Keratinocyte (primary cell): ENCODE data around the gene UBFD1. TPM values are rescaled to one million over a fixed set of nuclear protein-coding genes. Genes with fewer than 3 reads are reported as not detected.
"Not testable (repeated sequence)": the region's sequence is repeated elsewhere in the genome, so short reads cannot be mapped to it uniquely, and the experiment has no call there.

Experiments
- DNase-seq: peaks from one replicate; pipeline ENCODE4 v3.0.0-alpha.2; 2011; ENCODE audit warnings: low read depth, missing footprints, low spot score
- FAIRE-seq: peaks from 2 replicates; lab custom pipeline; 2011; peaks lifted over from hg19 to GRCh38; lab: Jason Lieb, UNC
- H2AFZ ChIP-seq: 2 replicates; pipeline ENCODE4 v1.6.0; 2012; ENCODE audit warnings: low read length, control low read depth, inconsistent platforms; ENCODE audit not compliant: control insufficient read depth
- H3K27ac ChIP-seq: 2 replicates; pipeline ENCODE4 v1.5.1; 2011; ENCODE audit warnings: low read length; ENCODE audit not compliant: control insufficient read depth, insufficient read depth
- H3K27me3 ChIP-seq: 3 replicates; pipeline ENCODE4 v1.6.0; 2011; ENCODE audit warnings: low read length; ENCODE audit not compliant: control insufficient read depth, insufficient read depth; ENCODE audit errors: extremely low read depth
- H3K36me3 ChIP-seq, 2 experiments: 2 replicates in 1 of 2; 3 replicates in 1 of 2; pipeline ENCODE4 v1.5.1; 2011; ENCODE audit warnings: low read length in 2 of 2, mild to moderate bottlenecking in 1 of 2; ENCODE audit not compliant: control insufficient read depth in 2 of 2, insufficient read depth in 2 of 2; ENCODE audit errors: extremely low read depth in 1 of 2
- H3K4me1 ChIP-seq: 3 replicates; pipeline ENCODE4 v1.5.1; 2011; ENCODE audit warnings: low read length; ENCODE audit not compliant: control insufficient read depth, insufficient read depth; ENCODE audit errors: extremely low read depth
- H3K4me2 ChIP-seq: 3 replicates; pipeline ENCODE4 v1.6.0; 2011; ENCODE audit warnings: low read depth, low read length; ENCODE audit not compliant: control insufficient read depth, insufficient read depth; ENCODE audit errors: extremely low read depth
- H3K4me3 ChIP-seq, 3 experiments: fragments of 200-600 bp in 1 of 3; sonication (generic) in 1 of 3; 2 replicates in 2 of 3; 3 replicates in 1 of 3; pipeline ENCODE4 v1.5.1; 2011 to 2016; ENCODE audit warnings: low read length in 3 of 3, mild to moderate bottlenecking in 3 of 3, control low read depth in 2 of 3, inconsistent platforms in 1 of 3, low read depth in 1 of 3, mixed read lengths in 1 of 3, mixed run types in 1 of 3, moderate library complexity in 1 of 3; ENCODE audit not compliant: control insufficient read depth in 2 of 3, insufficient read depth in 2 of 3; ENCODE audit errors: extremely low read depth in 1 of 3
- H3K79me2 ChIP-seq: 2 replicates; pipeline ENCODE4 v1.6.0; 2012; ENCODE audit warnings: low read length; ENCODE audit not compliant: control insufficient read depth, insufficient read depth
- H3K9ac ChIP-seq: 3 replicates; pipeline ENCODE4 v1.6.0; 2011; ENCODE audit warnings: low read length; ENCODE audit not compliant: control insufficient read depth, insufficient read depth; ENCODE audit errors: extremely low read depth
- H3K9me1 ChIP-seq: 3 replicates; pipeline ENCODE4 v1.6.0; 2011; ENCODE audit warnings: low read length; ENCODE audit not compliant: control insufficient read depth, insufficient read depth; ENCODE audit errors: extremely low read depth
- H3K9me3 ChIP-seq: 2 replicates; pipeline ENCODE4 v1.5.1; 2012; ENCODE audit warnings: low read depth, low read length; ENCODE audit not compliant: control insufficient read depth
- H4K20me1 ChIP-seq: 3 replicates; pipeline ENCODE4 v1.6.0; 2011; ENCODE audit warnings: low read length; ENCODE audit not compliant: control insufficient read depth, insufficient read depth; ENCODE audit errors: extremely low read depth
- EZH2 ChIP-seq: IDR thresholded peaks from one replicate; pipeline ENCODE4 v1.6.1; 2012; ENCODE audit warnings: inconsistent platforms, mild to moderate bottlenecking, low read length, moderate library complexity
- dilution Hi-C: fragments of 300-500 bp; cut with MboI; formaldehyde crosslinking; loops from one replicate; pipeline ENCODE4 v1.7.0; 2020; ENCODE audit warnings: low sequenced_read_pairs; ENCODE audit not compliant: extremely low pct_ligation_motif_present
- polyA plus RNA-seq, 5 experiments: library from polyadenylated mRNA; depleted of rRNA in 3 of 5; stranded (reverse) in 3 of 5; stranded (forward) in 1 of 5; unstranded in 1 of 5; fragments of >200 nt; gene quantifications; 1 replicate in 1 of 5; 2 replicates in 3 of 5; 3 replicates in 1 of 5; pipeline versions ENCODE4 v1.2.1 to v1.2.3, GENCODE V29; 2011 to 2012; ENCODE audit warnings: missing spikeins in 2 of 5, low read depth in 1 of 5, low replicate concordance in 1 of 5
- TF ChIP-seq, protein P1 (sequence below), 3 experiments: IDR thresholded peaks in 1 of 3; conservative IDR thresholded peaks in 1 of 3; optimal IDR thresholded peaks in 1 of 3; 2 replicates in 2 of 3; 3 replicates in 1 of 3; pipeline versions ENCODE3 to v1.5.1; 2011; ENCODE audit warnings: low read length in 3 of 3, mild to moderate bottlenecking in 3 of 3, moderate library complexity in 2 of 3, control low read depth in 1 of 3, inconsistent platforms in 1 of 3; ENCODE audit not compliant: insufficient read depth in 2 of 3; ENCODE audit errors: extremely low read depth in 1 of 3

UBFD1 gene
- polyA plus RNA-seq, 1 donor (not counting 4 experiments of a cell fraction or from before 2014, with no cell fraction given): 36.3 TPM

DNA sequence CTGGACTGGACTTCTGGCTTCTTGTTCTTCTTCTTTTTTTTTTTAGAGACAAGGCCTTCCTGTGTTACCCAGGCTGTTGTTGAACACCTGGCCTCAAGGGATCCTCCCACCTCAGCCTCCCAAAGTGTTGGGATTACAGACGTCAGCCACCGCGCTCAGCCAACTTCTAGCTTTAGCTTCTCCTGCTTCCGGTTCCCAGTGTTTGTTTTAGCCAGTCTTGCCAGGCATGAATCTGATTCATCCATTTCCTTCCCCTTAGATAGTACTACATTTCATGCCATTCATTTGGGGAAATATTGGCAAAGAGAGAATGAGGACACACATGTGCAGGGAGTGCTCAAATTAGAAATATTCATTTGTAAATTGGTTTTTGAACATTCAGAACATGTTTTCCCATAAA lies 50.7 kb downstream of the UBFD1 start:
- H3K4me1 ChIP-seq: no peaks in the 10 kb centered on the region
- H3K79me2 ChIP-seq: no peaks in the 10 kb centered on the region
- no peak overlapping the region for H3K27ac ChIP-seq
- no peak overlapping the region for H3K9ac ChIP-seq
- no peaks in the 10 kb centered on the region for H3K9me3 ChIP-seq
- dilution Hi-C loops: no loop called here
- H4K20me1 ChIP-seq: no peaks in the 10 kb centered on the region
- no peak overlapping the region for H3K4me2 ChIP-seq
- H2AFZ ChIP-seq: no peak overlapping the region
- no peak overlapping the region for H3K4me3 ChIP-seq
- no peak for DNase-seq
- H3K36me3 ChIP-seq: peaks cover 10 to 13% of the 10 kb centered on the region in 2 experiments
- no peaks in the 10 kb centered on the region for H3K9me1 ChIP-seq
- FAIRE-seq: no peak
- TF ChIP-seq, protein P1, sequence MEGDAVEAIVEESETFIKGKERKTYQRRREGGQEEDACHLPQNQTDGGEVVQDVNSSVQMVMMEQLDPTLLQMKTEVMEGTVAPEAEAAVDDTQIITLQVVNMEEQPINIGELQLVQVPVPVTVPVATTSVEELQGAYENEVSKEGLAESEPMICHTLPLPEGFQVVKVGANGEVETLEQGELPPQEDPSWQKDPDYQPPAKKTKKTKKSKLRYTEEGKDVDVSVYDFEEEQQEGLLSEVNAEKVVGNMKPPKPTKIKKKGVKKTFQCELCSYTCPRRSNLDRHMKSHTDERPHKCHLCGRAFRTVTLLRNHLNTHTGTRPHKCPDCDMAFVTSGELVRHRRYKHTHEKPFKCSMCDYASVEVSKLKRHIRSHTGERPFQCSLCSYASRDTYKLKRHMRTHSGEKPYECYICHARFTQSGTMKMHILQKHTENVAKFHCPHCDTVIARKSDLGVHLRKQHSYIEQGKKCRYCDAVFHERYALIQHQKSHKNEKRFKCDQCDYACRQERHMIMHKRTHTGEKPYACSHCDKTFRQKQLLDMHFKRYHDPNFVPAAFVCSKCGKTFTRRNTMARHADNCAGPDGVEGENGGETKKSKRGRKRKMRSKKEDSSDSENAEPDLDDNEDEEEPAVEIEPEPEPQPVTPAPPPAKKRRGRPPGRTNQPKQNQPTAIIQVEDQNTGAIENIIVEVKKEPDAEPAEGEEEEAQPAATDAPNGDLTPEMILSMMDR (optimal IDR thresholded peaks at IDR 0.05 in 1 of 3, IDR thresholded peaks at IDR 0.05 in 1 of 3, conservative IDR thresholded peaks at IDR 0.05 in 1 of 3; ENCODE audit: extremely low read depth in 1 of 3, insufficient read depth in 2 of 3, low read length in 3 of 3): no peak
- TF ChIP-seq EZH2: no peak
- no peaks in the 10 kb centered on the region for H3K27me3 ChIP-seq

DNA sequence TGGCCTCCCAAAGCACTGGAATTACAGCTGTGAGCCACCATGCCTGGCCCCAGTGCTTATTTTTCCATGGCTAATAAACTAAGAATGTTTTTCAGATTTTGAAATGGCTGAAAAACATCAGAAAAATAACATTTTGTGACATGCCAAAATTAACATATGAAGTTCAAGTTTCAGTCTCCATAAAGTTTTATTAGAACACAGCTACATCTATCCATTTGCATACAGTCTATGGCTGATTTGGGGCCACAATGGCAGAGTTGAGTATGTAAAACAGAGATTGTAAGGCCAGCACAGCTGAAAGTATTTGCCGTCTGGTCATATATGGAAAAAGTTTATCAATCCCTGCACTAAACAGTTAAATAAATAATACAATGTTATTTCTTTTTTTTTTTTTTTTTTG lies 52.4 kb downstream of the UBFD1 start:
- no peak overlapping the region for H3K27ac ChIP-seq
- H3K36me3 ChIP-seq: peaks cover 8 to 10% of the 10 kb centered on the region in 2 experiments
- H3K9ac ChIP-seq: no peak overlapping the region
- H3K9me1 ChIP-seq: no peaks in the 10 kb centered on the region
- no peaks in the 10 kb centered on the region for H3K27me3 ChIP-seq
- H4K20me1 ChIP-seq: no peaks in the 10 kb centered on the region
- dilution Hi-C loops: no loop called here
- no peaks in the 10 kb centered on the region for H3K79me2 ChIP-seq
- no peaks in the 10 kb centered on the region for H3K4me1 ChIP-seq
- TF ChIP-seq, protein P1 (optimal IDR thresholded peaks at IDR 0.05 in 1 of 3, IDR thresholded peaks at IDR 0.05 in 1 of 3, conservative IDR thresholded peaks at IDR 0.05 in 1 of 3; ENCODE audit: extremely low read depth in 1 of 3, insufficient read depth in 2 of 3, low read length in 3 of 3): no peak
- no peak for TF ChIP-seq EZH2
- no peak overlapping the region for H2AFZ ChIP-seq
- DNase-seq: no peak
- no peak for FAIRE-seq
- H3K4me3 ChIP-seq: no peak overlapping the region
- no peak overlapping the region for H3K4me2 ChIP-seq
- no peaks in the 10 kb centered on the region for H3K9me3 ChIP-seq

DNA sequence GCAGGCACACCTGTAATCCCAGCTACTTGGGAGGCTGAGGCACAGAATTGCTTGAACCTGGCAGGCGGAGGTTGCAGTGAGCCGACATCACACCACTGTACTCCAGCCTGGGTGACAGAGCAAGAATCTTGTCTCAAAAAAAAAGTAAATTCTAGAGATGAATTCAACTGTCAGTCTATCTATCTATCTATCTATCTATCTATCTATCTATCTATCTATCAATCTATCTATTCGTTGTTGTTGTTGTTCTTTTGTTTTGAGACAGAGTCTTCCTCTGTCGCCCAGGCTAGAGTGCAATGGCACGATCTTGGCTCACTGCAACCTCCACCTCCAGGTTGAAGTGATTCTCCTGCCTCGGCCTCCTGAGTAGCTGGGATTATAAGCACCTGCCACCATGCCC lies 53.4 kb downstream of the UBFD1 start:
- H3K36me3 ChIP-seq: peaks cover 9 to 11% of the 10 kb centered on the region in 2 experiments
- H3K4me2 ChIP-seq, H2AFZ ChIP-seq, H3K4me1 ChIP-seq, H3K27me3 ChIP-seq, DNase-seq, H3K27ac ChIP-seq, H4K20me1 ChIP-seq, H3K9me3 ChIP-seq, H3K9me1 ChIP-seq, H3K9ac ChIP-seq, FAIRE-seq, dilution Hi-C loops, H3K79me2 ChIP-seq, H3K4me3 ChIP-seq: not testable (repeated sequence)
